Measurements from ENCODE around the gene SDSL.

SDSL gene

DNA sequence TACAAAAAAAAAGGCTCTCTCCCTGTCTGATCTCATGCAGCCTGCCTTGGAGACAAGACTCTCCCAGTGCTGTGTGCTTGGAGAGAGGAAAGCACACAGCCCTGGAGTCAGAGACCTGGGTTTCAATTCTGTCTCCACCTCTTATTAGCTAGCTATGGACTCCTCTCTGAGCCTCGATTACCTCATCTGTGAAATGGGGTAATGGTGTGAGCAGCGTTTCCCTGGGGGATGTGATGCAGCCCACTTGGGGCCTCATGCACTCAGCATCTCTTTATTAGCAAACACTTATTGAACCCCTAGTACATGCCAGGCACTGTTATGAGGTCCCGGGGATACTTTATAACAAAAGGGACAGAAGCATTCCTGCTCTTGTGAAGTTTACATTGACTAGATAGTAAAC is 31.0 kb upstream of the SDSL start:
- Histone ChIP-seq H3K4me2 (ENCODE audit: low read depth, low read length, poor library complexity, severe bottlenecking) (no peak overlapping the region), H3K9me2 (replicated peaks; ENCODE audit: low read depth, low read length) (no peaks in the 10 kb centered on the region), H3K4me3 (ENCODE audit: low read length, poor library complexity, severe bottlenecking) (no peak overlapping the region), H3K9ac (ENCODE audit: low read depth, low read length, poor library complexity, severe bottlenecking) (no peak overlapping the region), H2AFZ (ENCODE audit: low read length) (no peak overlapping the region), H3K79me2 (ENCODE audit: insufficient read depth, low read length) (no peaks in the 10 kb centered on the region), H3F3A (ENCODE audit: low read depth) (no peaks in the 10 kb centered on the region), H3K4me1 (ENCODE audit: insufficient read depth, low read length, poor library complexity, severe bottlenecking) (no peaks in the 10 kb centered on the region), H4K20me1 (ENCODE audit: insufficient read depth, low read length, poor library complexity, severe bottlenecking) (no peaks in the 10 kb centered on the region), H3K9me3 (ENCODE audit: insufficient read depth, low read depth, low read length) (no peaks in the 10 kb centered on the region), H3K27me3 (ENCODE audit: insufficient read depth, low read length, poor library complexity, severe bottlenecking) (no peaks in the 10 kb centered on the region), H3K36me3 (ENCODE audit: insufficient read depth, low read length) (no peaks in the 10 kb centered on the region)
- no peak for TF ChIP-seq EZH2phosphoT487 (IDR thresholded peaks at IDR 0.05; ENCODE audit: borderline replicate concordance)
- TF ChIP-seq, protein P1, sequence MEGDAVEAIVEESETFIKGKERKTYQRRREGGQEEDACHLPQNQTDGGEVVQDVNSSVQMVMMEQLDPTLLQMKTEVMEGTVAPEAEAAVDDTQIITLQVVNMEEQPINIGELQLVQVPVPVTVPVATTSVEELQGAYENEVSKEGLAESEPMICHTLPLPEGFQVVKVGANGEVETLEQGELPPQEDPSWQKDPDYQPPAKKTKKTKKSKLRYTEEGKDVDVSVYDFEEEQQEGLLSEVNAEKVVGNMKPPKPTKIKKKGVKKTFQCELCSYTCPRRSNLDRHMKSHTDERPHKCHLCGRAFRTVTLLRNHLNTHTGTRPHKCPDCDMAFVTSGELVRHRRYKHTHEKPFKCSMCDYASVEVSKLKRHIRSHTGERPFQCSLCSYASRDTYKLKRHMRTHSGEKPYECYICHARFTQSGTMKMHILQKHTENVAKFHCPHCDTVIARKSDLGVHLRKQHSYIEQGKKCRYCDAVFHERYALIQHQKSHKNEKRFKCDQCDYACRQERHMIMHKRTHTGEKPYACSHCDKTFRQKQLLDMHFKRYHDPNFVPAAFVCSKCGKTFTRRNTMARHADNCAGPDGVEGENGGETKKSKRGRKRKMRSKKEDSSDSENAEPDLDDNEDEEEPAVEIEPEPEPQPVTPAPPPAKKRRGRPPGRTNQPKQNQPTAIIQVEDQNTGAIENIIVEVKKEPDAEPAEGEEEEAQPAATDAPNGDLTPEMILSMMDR (conservative IDR thresholded peaks at IDR 0.05; ENCODE audit: low read length), result no peak

DNA sequence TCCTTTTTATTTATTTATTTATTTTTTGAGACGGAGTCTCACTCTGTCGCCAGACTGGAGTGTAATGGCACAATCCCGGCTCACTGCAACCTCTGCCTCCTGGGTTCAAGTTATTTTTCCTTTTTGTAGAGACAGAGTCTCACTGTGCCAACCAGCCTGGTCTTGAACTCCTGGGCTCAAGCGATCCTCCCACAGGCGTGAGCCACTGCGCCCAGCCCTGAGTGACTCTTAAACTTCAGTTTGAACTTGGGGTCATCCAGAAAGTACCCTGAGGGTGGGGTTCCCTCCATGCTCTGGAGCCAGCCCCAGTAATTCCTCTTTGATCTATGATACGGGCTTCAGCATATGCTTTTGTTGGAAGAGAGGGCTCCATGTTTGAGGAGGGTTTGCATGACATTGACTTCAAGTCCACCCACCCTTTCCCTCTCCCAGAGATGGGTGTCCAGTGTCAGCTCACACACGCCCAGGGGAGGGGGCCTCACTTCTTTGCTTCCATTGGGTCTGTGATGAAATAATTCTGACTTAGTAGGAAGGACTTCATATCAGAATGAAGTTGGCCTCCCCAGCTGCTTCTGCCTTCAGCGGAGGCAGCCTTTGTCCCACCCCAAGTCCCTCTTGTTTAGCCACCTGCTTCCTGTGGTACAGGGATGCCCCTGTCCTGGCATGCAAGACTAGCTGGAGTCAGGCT is 30.4 kb upstream of the SDSL start:
- H4K20me1 ChIP-seq (ENCODE audit: insufficient read depth, low read length, poor library complexity, severe bottlenecking), result no peaks in the 10 kb centered on the region

GRCh38 chr12:113392520-113392919 is 29.7 kb upstream of the SDSL start:
- no peaks in the 10 kb centered on the region for H3F3A ChIP-seq (ENCODE audit: low read depth)
- no peaks in the 10 kb centered on the region for H3K4me1 ChIP-seq (ENCODE audit: insufficient read depth, low read length, poor library complexity, severe bottlenecking)
- no peak overlapping the region for H3K9ac ChIP-seq (ENCODE audit: low read depth, low read length, poor library complexity, severe bottlenecking)
- no peaks in the 10 kb centered on the region for H3K27me3 ChIP-seq (ENCODE audit: insufficient read depth, low read length, poor library complexity, severe bottlenecking)
- H3K36me3 ChIP-seq (ENCODE audit: insufficient read depth, low read length), result no peaks in the 10 kb centered on the region
- H3K9me3 ChIP-seq (ENCODE audit: insufficient read depth, low read depth, low read length), result no peaks in the 10 kb centered on the region
- H3K9me2 ChIP-seq (replicated peaks; ENCODE audit: low read depth, low read length), result no peaks in the 10 kb centered on the region
- no peaks in the 10 kb centered on the region for H4K20me1 ChIP-seq (ENCODE audit: insufficient read depth, low read length, poor library complexity, severe bottlenecking)
- TF ChIP-seq, protein P1 (conservative IDR thresholded peaks at IDR 0.05; ENCODE audit: low read length), result no peak
- no peak for TF ChIP-seq EZH2phosphoT487 (IDR thresholded peaks at IDR 0.05; ENCODE audit: borderline replicate concordance)
- no peak overlapping the region for H3K4me2 ChIP-seq (ENCODE audit: low read depth, low read length, poor library complexity, severe bottlenecking)
- H3K4me3 ChIP-seq (ENCODE audit: low read length, poor library complexity, severe bottlenecking), result no peak overlapping the region
- H2AFZ ChIP-seq (ENCODE audit: low read length), result no peak overlapping the region
- no peaks in the 10 kb centered on the region for H3K79me2 ChIP-seq (ENCODE audit: insufficient read depth, low read length)

More for the DNA sequence above, 30.4 kb upstream of the SDSL start:
- no peaks in the 10 kb centered on the region for H3F3A ChIP-seq (ENCODE audit: low read depth)
- no peaks in the 10 kb centered on the region for H3K4me1 ChIP-seq (ENCODE audit: insufficient read depth, low read length, poor library complexity, severe bottlenecking)
- no peak overlapping the region for H3K9ac ChIP-seq (ENCODE audit: low read depth, low read length, poor library complexity, severe bottlenecking)
- no peaks in the 10 kb centered on the region for H3K9me2 ChIP-seq (replicated peaks; ENCODE audit: low read depth, low read length)
- no peaks in the 10 kb centered on the region for H3K27me3 ChIP-seq (ENCODE audit: insufficient read depth, low read length, poor library complexity, severe bottlenecking)
- no peak for TF ChIP-seq EZH2phosphoT487 (IDR thresholded peaks at IDR 0.05; ENCODE audit: borderline replicate concordance)
- TF ChIP-seq, protein P1 (conservative IDR thresholded peaks at IDR 0.05; ENCODE audit: low read length), result no peak
- H3K79me2 ChIP-seq (ENCODE audit: insufficient read depth, low read length), result no peaks in the 10 kb centered on the region
- no peaks in the 10 kb centered on the region for H3K9me3 ChIP-seq (ENCODE audit: insufficient read depth, low read depth, low read length)
- H2AFZ ChIP-seq (ENCODE audit: low read length), result no peak overlapping the region
- no peak overlapping the region for H3K4me2 ChIP-seq (ENCODE audit: low read depth, low read length, poor library complexity, severe bottlenecking)
- no peaks in the 10 kb centered on the region for H3K36me3 ChIP-seq (ENCODE audit: insufficient read depth, low read length)
- H3K4me3 ChIP-seq (ENCODE audit: low read length, poor library complexity, severe bottlenecking), result no peak overlapping the region

Data from Loucy (cell line).